Measurements from ENCODE around the gene IL25. TPM values are rescaled to one million over a fixed set of nuclear protein-coding genes. Genes with fewer than 3 reads are reported as not detected.
"Not testable (repeated sequence)": the region's sequence is repeated elsewhere in the genome, so short reads cannot be mapped to it uniquely, and the experiment has no call there.

IL25 gene
- polyA plus RNA-seq, 1 donor (not counting 4 experiments of a cell fraction or from before 2014, with no cell fraction given): not detected

- Histone ChIP-seq H3K27me3 (ENCODE audit: control insufficient read depth, extremely low read depth, insufficient read depth, low read length) (peaks cover 4% of the 10 kb centered on the region), H4K20me1 (ENCODE audit: control insufficient read depth, extremely low read depth, insufficient read depth, low read length) (no peaks in the 10 kb centered on the region), H3K4me3 (ENCODE audit: control insufficient read depth in 2 of 3, extremely low read depth in 1 of 3, insufficient read depth in 2 of 3, low read depth in 1 of 3, low read length in 3 of 3) (no peak overlapping the region), H2AFZ (ENCODE audit: control insufficient read depth, low read length) (no peak overlapping the region), H3K9ac (ENCODE audit: control insufficient read depth, extremely low read depth, insufficient read depth, low read length) (no peak overlapping the region), H3K9me3 (ENCODE audit: control insufficient read depth, low read depth, low read length) (no peaks in the 10 kb centered on the region), H3K79me2 (ENCODE audit: control insufficient read depth, insufficient read depth, low read length) (no peaks in the 10 kb centered on the region), H3K27ac (ENCODE audit: control insufficient read depth, insufficient read depth, low read length) (no peak overlapping the region), H3K9me1 (ENCODE audit: control insufficient read depth, extremely low read depth, insufficient read depth, low read length) (no peaks in the 10 kb centered on the region), H3K36me3 (ENCODE audit: control insufficient read depth in 2 of 2, extremely low read depth in 1 of 2, insufficient read depth in 2 of 2, low read length in 2 of 2) (no peaks in the 10 kb centered on the region), H3K4me1 (ENCODE audit: control insufficient read depth, extremely low read depth, insufficient read depth, low read length) (no peaks in the 10 kb centered on the region), H3K4me2 (ENCODE audit: control insufficient read depth, extremely low read depth, insufficient read depth, low read depth, low read length) (no peak overlapping the region)
- TF ChIP-seq EZH2 (IDR thresholded peaks at IDR 0.05; ENCODE audit: low read length): no peak
- TF ChIP-seq CTCF (optimal IDR thresholded peaks at IDR 0.05 in 1 of 3, IDR thresholded peaks at IDR 0.05 in 1 of 3, conservative IDR thresholded peaks at IDR 0.05 in 1 of 3; ENCODE audit: extremely low read depth in 1 of 3, insufficient read depth in 2 of 3, low read length in 3 of 3): no peak
- DNase-seq (ENCODE audit: low read depth, low spot score): no peak
- dilution Hi-C loops (cut with MboI; ENCODE audit: extremely low pct_ligation_motif_present, low sequenced_read_pairs): no loop called here
- no peak for FAIRE-seq
These were observed 52.6 kb downstream of the IL25 start for GRCh38 chr14:23425169-23425568.

- FAIRE-seq; H3K9me1 ChIP-seq (ENCODE audit: control insufficient read depth, extremely low read depth, insufficient read depth, low read length); H3K27ac ChIP-seq (ENCODE audit: control insufficient read depth, insufficient read depth, low read length); dilution Hi-C loops (cut with MboI; ENCODE audit: extremely low pct_ligation_motif_present, low sequenced_read_pairs); H3K4me3 ChIP-seq (ENCODE audit: control insufficient read depth in 2 of 3, extremely low read depth in 1 of 3, insufficient read depth in 2 of 3, low read depth in 1 of 3, low read length in 3 of 3); DNase-seq (ENCODE audit: low read depth, low spot score); H3K27me3 ChIP-seq (ENCODE audit: control insufficient read depth, extremely low read depth, insufficient read depth, low read length); H3K79me2 ChIP-seq (ENCODE audit: control insufficient read depth, insufficient read depth, low read length); H3K9me3 ChIP-seq (ENCODE audit: control insufficient read depth, low read depth, low read length); H4K20me1 ChIP-seq (ENCODE audit: control insufficient read depth, extremely low read depth, insufficient read depth, low read length); H3K36me3 ChIP-seq (ENCODE audit: control insufficient read depth in 2 of 2, extremely low read depth in 1 of 2, insufficient read depth in 2 of 2, low read length in 2 of 2); H3K4me1 ChIP-seq (ENCODE audit: control insufficient read depth, extremely low read depth, insufficient read depth, low read length); H2AFZ ChIP-seq (ENCODE audit: control insufficient read depth, low read length); H3K9ac ChIP-seq (ENCODE audit: control insufficient read depth, extremely low read depth, insufficient read depth, low read length); H3K4me2 ChIP-seq (ENCODE audit: control insufficient read depth, extremely low read depth, insufficient read depth, low read depth, low read length): not testable (repeated sequence)
These were observed 53.2 kb downstream of the IL25 start for GRCh38 chr14:23425798-23426197.

Small RNA genes lying within 50 kb of the gene (small RNA-seq; reads per million reads assigned to genes)
- gene MIR208A (ENCODE audit: insufficient read length in 3 of 3, low read depth in 3 of 3, low replicate concordance in 1 of 3) (0 reads per million in 3 experiments), gene MIR208B (ENCODE audit: insufficient read length in 3 of 3, low read depth in 3 of 3, low replicate concordance in 1 of 3) (0 to 0.25 (median 0) reads per million in 3 experiments)

Other genes starting within 250 kb of the IL25 start
- gene SLC7A8, start 189.1 kb upstream of the IL25 start, polyA plus RNA-seq: 28.4 to 32.8 TPM (median 29.1 TPM) in 3 replicates
- not detected in 3 replicates for gene RNF212B, start 134.9 kb upstream of the IL25 start, polyA plus RNA-seq
- 31.9 to 39.1 TPM (median 34.1 TPM) in 3 replicates for gene HOMEZ, start 86.7 kb upstream of the IL25 start, polyA plus RNA-seq
- gene PPP1R3E, start 70.0 kb upstream of the IL25 start, polyA plus RNA-seq: 1.6 to 2.5 TPM (median 1.9 TPM) in 3 replicates
- 24.0 to 45.7 TPM (median 33.9 TPM) in 3 replicates for gene BCL2L2, start 66.0 kb upstream of the IL25 start, polyA plus RNA-seq
- gene PABPN1, start 51.4 kb upstream of the IL25 start, polyA plus RNA-seq: 168 to 185 TPM (median 173 TPM) in 3 replicates
- 0.76 to 2.1 TPM (median 1.2 TPM) in 3 replicates for gene SLC22A17, start 19.9 kb upstream of the IL25 start, polyA plus RNA-seq
- gene EFS, start 7.6 kb upstream of the IL25 start, polyA plus RNA-seq: 1.4 to 2.1 TPM (median 1.7 TPM) in 3 replicates
- not detected in 3 replicates for gene CMTM5, start 4.2 kb downstream of the IL25 start, polyA plus RNA-seq
- gene MYH6, start 35.5 kb downstream of the IL25 start, polyA plus RNA-seq: not detected in 3 replicates
- gene MYH7, start 62.9 kb downstream of the IL25 start, polyA plus RNA-seq: not detected in 3 replicates
- 42.3 to 58.7 TPM (median 50.6 TPM) in 3 replicates for gene NGDN, start 96.9 kb downstream of the IL25 start, polyA plus RNA-seq
- 0.08 to 0.22 TPM (median 0.18 TPM) in 3 replicates for gene ZFHX2, start 179.0 kb downstream of the IL25 start, polyA plus RNA-seq
- 3.2 to 4.3 TPM (median 4.3 TPM) in 3 replicates for gene THTPA, start 183.5 kb downstream of the IL25 start, polyA plus RNA-seq
- gene AP1G2, start 195.0 kb downstream of the IL25 start, polyA plus RNA-seq: 119 to 230 TPM (median 128 TPM) in 3 replicates
- gene JPH4, start 206.0 kb downstream of the IL25 start, polyA plus RNA-seq: 0.01 to 0.04 TPM (median 0.03 TPM) in 3 replicates